T1000 (cell line): ENCODE measurements around the gene OSBPL3.

Experiments
- DNase-seq: peaks from one replicate; lab custom pipeline; 2025; ENCODE audit warnings: mixed read lengths; lab: John Stamatoyannopoulos, UW

OSBPL3 gene

DNA sequence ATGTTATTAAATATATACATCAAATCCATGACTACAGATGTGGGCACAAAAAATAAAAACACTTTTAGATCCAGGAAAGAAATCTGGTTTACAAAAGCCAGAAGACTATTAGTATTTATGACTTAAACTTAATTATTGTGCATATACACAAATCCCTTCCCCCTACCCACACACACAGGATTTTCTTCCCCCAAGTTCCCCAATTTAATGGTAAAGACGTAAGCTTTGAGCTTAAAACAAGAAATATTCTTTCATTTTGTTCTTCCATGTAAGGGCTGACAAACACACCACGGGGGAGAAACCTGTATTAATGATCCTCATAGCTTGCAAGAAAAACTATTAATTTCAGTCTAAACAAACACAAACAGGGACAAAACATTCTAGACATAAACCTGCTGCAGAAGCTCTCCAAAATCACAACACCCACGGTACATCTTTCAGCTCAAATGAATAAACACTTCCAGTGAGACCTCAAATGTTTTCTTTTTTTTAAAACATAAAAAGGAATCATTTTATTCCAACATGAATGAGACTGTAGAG lies 28.5 kb downstream of the OSBPL3 start:
- no peak for DNase-seq

GRCh38 chr7:24949884-24950283 lies 30.1 kb downstream of the OSBPL3 start:
- DNase-seq, result no peak

DNA sequence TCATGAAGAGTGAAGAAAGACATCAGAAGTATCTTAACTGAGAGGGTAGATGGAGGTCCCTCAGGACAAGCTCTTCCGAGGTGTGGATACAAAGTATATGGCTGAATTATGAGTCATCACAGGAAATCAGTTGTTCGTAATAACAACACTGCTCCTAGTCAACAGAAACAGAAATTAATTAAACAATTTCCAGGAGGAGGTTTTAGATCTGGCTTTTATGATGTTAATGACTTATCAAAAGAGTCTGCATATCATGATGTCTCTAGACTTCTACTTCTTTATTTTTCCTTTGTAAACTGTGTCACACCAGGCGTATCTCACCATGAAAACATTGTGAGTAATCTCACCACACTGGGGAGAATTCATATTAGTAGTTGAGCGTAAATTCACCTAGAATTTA lies 31.2 kb downstream of the OSBPL3 start:
- DNase-seq, result no peak

DNA sequence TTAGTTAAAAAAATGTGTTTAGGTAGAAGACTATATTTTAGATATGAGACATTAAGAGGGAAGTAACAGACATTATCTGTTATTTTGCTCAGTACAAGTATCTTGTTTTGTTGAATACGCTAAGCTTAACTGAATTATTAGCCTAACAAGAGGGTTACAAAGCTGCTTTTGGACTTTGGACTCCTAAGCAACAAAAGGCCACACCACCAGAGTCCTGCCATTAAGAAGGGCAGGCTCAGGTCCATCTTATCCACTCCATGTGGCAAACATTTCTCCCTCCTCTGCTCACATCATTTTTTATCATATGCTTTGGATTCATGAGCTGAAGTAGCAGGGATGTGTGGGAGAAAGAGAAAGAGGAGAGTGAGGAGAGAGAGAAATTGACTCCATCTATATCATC lies 33.5 kb downstream of the OSBPL3 start:
- no peak for DNase-seq

DNA sequence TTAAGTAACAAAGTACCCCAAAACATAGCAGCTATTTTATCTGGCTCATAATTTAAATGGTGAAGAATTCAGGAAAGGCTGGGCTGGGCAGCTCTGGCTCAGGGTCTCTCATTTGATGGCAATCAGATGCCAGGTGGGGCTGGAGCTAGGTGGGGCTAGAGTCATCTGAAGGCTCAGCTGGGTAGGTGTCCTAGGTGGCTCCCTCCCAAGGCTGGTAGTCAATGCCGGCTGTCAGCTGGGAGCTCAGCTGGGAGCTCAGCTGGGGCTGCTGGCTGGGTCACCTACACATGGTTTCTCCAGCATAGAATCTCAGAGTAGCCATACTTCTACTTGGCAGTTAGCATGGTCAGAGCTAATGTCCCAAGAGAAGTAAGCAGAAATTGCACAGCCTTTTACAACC lies 34.1 kb downstream of the OSBPL3 start:
- DNase-seq, result no peak

- DNase-seq, result no peak
These were observed 36.7 kb downstream of the OSBPL3 start for GRCh38 chr7:24943096-24943948.

DNA sequence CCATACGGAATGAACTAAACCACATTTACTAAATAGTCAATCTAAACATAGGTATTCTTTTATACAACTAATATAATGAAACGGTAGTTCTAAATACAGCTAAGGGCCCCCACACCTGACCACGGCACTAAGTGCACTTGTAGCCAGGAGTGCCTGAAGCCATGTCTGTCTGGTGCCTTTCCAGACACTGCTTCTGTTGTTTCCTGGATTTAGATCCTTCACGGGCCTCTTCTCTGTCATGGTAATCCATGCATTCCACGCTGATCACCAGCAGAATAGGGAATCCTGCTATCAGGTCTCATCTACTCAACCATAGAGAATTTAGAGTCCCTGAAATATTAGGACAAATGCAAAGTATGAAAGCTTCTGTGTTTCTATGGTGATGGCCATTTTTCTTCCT lies 37.8 kb downstream of the OSBPL3 start:
- DNase-seq, result no peak

DNA sequence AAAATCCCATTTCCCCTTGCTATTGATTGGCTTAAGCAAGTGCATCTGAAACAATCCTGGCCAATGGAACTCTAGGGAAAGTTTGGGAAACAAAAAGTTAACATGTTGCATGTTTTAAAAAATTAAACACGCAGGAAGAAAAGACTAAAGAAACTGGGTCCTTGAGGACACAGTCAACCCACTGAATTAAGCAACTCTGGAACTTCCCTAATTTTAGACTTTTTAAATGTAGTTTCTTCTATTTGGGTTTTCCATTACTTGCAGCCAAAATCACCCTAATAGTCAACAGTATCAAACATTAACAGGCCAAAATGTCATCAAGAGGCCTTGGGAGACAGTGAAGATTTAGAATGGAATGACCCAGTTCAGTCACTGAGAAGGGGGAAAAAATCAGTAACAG lies 40.6 kb downstream of the OSBPL3 start:
- DNase-seq, result no peak

DNA sequence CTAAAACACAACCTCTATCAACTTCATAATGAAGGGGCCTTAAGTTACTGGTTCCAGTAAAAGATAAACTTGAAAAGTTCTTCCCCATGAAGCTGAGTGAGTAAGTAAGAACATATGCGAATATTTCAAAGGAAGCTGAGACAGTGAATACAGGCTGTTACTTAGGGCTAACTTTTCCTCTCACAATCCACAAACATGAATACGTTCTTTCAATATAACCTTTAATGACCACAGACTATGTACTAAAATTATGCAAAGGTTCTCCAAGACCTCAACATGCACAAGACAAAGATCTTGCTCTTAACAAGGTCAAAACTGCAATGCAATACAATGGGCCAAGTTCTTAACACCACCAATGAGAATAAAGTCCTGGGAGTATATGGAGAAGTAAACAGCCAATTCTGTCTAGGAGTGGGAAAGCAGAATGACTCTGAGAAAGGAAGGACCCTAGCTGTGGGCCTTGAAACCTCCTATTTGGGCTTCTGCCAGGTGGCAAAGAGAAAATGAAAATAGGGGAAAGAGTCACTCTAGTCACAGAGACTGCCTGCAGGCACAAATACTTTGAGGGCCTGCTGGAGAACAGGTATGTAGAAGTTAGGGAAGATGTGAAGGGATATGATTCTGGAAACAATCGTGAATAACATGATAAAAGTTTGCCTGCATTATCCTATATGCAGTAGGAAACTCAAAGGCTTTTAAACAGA lies 43.7 kb downstream of the OSBPL3 start:
- no peak for DNase-seq

DNA sequence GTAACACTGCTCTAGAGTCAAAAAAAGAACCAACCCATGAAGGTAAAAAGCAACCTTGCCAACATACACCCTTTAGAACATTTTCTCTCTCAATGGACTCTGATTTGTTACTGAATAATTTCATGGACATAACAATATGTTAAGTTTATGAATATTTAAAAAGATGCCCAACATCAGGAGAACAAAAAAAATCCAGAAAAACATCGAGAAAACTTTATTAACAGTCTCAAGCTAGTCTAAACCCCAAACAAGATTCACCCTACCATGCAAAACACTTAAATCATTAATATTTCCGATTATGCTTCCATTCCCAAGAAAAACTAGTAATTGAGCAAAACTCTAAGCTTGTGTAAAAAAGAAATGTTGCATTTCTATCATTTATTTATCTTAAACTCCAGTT lies 46.7 kb downstream of the OSBPL3 start:
- DNase-seq, result no peak

- DNase-seq, result no peak
These were observed 47.2 kb downstream of the OSBPL3 start for GRCh38 chr7:24932815-24933214.

GRCh38 chr7:24932389-24932788 lies 47.6 kb downstream of the OSBPL3 start:
- DNase-seq, result no peak

DNA sequence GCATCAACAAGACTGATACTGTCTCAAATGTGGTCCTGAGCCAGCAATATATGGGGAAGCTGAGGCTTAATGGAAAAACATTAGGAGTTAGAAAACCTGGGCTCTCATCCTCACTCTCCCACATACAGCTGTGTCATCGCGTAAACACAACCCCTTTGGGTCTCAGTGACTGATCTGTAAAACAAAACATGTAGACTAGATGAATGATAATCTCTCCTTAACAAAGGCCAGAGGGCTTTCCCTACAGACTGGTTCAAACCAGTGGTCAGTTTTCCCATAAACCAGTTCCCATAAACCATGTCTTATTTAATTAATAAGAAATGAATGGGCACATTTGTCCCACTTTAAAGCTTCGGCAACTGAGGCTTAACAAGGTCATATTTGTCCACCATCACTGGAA lies 48.1 kb downstream of the OSBPL3 start:
- DNase-seq, result no peak

- DNase-seq, result no peak
These were observed 49.1 kb downstream of the OSBPL3 start for GRCh38 chr7:24930856-24931255.

- no peak for DNase-seq
These were observed 53.1 kb downstream of the OSBPL3 start for GRCh38 chr7:24926623-24927524.

DNA sequence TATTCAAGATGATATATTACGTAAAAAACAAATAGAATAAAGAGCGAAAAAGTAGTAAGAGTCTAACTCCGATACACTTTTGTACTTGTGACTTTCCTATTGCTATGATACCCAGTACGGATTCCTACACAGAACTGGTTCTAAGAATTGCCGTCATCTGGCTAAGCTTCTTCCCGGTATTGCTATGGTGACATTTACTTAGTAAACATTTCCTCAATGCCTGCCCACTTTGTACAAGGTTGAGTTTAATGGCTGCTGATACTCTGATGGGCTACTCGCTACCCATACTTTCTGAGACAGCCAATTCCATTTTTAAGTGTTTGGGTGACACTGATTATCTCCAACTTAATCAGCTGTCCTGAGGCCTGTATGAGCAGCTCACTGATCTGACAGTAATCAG lies 55.6 kb downstream of the OSBPL3 start:
- no peak for DNase-seq

DNA sequence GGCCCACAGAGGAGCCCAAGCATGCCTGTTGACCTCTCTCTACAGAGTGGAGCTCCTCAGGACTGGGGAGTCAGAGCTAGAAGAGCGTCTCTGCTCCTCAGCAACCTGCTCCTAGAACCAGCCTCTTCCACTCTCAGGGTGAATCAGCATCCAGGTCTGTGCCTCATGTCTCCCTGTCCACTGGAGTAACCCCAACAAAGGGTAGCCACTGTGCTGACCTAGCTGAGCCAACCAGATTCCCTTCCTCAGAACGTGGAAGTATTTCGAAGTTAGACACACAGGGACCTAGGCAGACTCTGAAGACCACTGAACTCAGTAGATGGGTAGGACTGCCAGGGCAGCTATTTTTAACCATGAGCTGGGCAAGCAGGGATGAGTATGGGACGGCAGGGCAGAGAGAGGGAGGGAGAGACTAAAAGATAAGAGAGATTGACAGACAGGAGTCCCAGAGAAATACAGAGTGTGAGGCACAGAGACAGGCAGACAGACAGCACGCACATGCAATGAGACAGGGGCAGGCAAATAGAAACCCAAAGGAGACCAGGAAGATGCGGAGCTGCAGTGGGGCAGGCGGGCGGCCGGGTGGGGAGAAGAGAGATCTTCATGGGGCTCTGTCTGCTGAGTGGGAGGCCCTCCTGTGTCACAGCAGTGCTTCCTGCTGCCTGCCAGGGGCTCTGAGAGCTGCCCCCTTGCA lies 56.7 kb downstream of the OSBPL3 start:
- no peak for DNase-seq

DNA sequence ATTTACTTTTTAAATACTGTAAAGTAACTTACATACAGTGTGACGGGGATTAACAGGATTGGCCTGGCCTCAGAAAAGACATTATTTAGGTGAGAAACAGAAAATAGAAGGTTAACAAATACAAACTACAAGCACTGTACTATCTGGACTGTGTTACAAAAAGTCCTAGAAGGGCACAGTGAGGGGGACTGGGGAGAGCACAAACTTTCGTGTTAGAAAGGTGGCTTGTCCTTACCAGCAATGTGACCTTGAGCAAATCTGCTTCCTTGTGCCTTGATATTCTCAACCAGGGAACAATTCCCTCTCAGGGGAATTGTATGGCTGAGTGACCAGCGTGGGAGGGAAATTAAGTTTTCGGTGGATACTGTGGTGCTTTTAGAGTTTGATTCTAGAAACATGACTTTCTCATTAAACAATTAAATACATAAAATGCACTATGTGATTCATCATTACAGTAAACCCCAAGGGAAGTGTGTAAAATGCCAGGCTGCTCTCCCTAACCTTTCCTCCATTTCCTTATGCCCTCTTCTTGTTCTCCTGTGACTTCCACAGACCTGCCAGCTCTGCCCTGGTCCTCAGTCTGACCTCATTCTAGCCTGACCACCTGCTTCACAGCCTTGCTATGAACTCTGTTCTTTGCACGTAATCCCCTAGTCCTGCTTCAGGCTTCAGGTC lies 57.7 kb downstream of the OSBPL3 start:
- DNase-seq, result no peak

DNA sequence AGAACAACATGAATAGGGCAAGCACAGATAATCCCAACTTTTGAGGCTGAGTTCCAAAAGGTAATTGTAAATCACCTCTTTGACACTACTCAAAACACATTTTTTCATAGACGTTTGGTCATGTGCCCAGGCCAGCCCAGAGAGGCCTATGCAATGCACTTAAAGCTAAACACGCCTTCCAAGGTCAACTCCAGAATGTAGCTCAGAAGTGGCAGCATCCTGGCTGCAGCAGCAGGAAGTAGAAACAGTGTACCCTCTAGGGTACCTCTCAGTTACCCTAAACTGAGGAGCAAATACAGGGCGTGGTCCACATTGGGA lies 58.7 kb downstream of the OSBPL3 start:
- no peak for DNase-seq

GRCh38 chr7:24920451-24921361 lies 59.3 kb downstream of the OSBPL3 start:
- DNase-seq, result no peak
